CD4-positive, alpha-beta T cell treated with Interleukin-15 for 1 hour (primary cell): ENCODE data around the gene CCDC159.

Experiments used
- DNase-seq: peaks from one replicate; pipeline ENCODE4 v3.0.0-alpha.2; 2020

Gene CCDC159

DNA sequence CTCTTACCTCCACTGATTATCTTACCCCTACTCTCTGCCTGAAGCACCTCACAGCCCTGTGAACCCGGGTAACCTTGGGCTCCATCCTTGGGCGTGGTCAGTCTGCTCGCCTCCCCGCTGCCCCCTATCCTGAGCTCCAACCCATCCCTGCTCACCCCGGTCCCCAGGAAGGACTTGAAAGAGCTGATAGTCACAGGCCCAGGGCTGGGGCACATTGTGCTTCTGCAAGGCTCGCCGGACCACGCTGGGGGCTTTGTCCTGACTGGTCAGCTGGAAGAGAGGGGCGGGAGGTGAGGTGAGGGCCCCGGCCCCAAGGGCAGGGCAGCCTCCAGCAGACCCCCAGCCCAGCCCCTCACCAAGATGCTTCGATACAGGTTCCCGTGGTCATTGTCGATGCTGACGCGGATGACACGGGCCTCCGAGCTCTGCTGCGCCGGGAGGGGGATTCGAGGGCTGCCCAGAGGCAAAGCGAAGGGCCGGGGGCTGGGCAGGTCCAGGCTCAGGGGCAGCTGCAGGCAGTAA, 50.8 kb downstream of the CCDC159 start:
- DNase-seq, result no peak

DNA sequence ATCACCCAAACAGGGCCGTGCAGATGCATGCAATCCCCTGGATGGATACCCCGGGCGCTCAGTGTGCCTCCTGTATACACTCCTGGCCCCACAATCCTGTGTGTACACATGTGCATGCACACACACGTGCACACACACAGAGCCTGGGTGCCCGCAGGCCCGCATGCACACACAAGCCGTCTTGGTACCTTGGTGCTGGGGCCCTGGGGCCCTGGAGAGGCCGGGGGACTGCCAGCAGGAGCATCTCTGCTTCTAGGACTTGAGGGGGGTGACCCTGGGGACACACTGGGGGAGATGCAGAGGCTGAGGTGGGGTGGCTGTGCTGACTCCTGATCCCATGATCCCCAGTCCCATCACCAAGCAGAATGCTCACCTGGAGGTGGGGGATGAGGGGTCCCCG, 53.3 kb downstream of the CCDC159 start:
- no peak for DNase-seq

DNA sequence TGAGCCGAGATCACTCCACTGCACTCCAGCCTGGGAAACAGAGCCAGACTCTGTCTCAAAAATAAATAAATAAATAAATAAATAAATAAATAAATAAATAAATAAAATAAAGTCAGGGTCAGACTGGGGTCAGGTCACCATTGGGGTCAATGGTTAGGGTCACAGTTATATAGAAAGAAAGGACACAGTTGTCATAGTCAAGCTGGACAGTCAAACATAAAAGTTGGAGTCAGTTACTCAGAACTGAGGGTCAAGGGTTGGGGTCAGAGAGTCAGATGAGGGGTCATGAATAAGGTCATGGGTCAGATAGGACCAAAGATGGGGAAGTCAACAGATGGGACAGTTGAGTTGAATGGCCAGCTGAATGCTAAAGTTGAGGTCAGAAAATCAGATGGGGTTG, 54.5 kb downstream of the CCDC159 start:
- no peak for DNase-seq

DNA sequence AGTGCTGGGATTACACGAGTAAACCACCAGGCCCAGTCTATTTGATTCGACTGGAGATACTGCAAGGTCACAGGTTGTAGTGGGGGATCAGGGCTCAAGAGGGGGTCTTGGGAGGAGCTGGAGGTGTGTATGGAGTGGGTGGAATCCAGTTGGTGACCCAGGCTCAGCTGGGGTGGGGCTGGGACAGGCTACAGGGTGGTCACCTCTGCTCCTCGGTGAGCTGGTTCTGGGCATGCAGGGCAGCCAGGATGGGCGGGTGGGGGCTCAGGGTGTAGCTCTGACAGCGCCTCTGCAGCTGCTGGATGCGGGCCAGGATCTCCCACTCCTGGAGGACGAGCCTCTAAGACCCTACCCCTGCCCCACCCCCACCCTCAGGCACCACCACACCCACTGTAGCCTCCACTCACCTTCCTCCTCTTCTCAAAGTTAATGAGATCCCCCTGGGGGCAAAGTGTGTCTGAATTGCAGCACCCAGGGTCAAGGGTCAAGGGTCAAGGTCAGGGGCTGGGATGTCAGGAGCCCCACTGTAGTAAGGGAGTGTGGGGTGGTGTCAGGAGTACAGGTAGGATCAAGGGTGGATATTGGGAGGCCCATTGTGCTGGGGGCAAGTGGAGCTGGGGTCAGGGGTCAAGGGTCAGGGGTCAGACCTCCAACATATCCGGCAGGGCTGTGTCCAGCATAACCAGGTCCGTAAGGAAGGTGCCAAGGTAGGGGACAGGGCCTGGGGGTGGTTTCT, 55.7 kb downstream of the CCDC159 start:
- no peak for DNase-seq
